ENCODE data around the gene TPCN2. TPM values are rescaled to one million over a fixed set of nuclear protein-coding genes. Genes with fewer than 3 reads are reported as not detected.
A peak's percentile ranks its signal among the peaks of the same experiment; 100 is the strongest.

Gene TPCN2
- total RNA-seq, 4 donors from 2014 or later, result 18.7 to 34.5 (median 24.7) TPM

- peaks cover 30 to 43% (median 39%) of the 10 kb centered on the region in 4 donors for H3K4me1 ChIP-seq
- TF ChIP-seq POLR2AphosphoS5 (IDR thresholded peaks at IDR 0.05) (peak; percentile 64 to 70), POLR2A (IDR thresholded peaks at IDR 0.05; ENCODE audit: low read depth) (no peak)
- H3K36me3 ChIP-seq, result peaks cover 0 to 3% (median 0%) of the 10 kb centered on the region in 4 donors
- peak overlapping the region; percentile 1 to 17 (median 13) for H3K4me3 ChIP-seq
- peaks cover 0 to 9% (median 2%) of the 10 kb centered on the region in 4 donors for H3K9me3 ChIP-seq
- intact Hi-C loops (cut with DNase I), result loop anchor here (10.0 kb wide), 1 partner anchor 322 kb away; no protein-coding TSS in a partner anchor
- WGBS, result 17% methylated on average over 12 of the region's 27 CpGs
- peak overlapping the region; percentile 53 to 78 (median 70) for H3K27ac ChIP-seq (replicated peaks in 1 of 4)
- DNase-seq (ENCODE audit: extremely low spot score), result no peak
- H3K27me3 ChIP-seq, result no peaks in the 10 kb centered on the region
These were observed 74.1 kb downstream of the TPCN2 start for GRCh38 chr11:69122630-69123431.

DNA sequence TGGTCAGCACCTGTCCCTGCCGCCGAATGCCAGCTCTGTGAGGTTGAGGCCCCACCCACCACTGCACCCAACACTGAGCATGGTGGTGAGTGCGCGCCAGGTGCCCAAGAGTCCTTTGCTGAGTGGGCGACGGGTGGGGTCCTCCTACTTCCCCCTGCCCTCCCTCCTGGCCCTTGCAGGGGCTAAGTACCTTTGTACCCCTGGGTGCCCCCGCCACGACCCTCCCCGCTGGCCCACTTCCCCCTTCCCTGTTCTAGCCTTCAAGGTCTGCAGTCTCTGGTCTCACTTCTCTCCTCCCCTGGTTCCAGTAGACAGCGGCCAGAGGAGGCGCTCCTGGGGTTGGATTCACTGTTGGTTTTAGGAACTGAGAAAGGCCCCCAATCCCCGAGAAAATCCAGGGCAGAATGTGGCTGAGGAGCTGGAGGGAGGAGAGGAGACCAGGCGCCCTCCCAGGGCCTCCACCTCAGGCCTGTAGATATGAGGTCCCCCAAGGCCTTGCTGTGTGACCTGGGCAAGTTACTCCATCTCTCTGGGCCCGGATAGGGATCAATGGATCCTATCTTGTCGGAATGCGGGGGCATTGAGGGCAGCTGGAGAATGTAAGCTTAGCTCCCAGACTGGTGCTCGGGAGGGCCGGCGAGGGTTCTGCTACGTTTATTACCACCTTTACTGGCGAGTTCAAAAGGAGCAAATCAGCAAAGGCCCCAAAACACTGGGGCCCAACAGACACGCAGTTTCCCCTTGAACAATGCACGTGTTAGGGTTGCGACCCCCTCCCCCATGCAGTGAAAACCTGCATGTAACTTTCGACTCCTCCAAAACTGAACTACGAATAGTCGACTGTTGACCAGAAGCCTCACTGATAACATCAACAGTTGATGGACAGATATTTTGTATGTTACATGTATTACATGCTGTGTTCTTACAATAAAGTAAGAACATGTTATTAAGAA, 75.1 kb downstream of the TPCN2 start:
- TF ChIP-seq EP300 (IDR thresholded peaks at IDR 0.05), result no peak
- H3K4me3 ChIP-seq, result peak overlapping the region in 1 of 4 donors; percentile 12
- no peak for DNase-seq (ENCODE audit: extremely low spot score)
- peaks cover 30 to 43% (median 39%) of the 10 kb centered on the region in 4 donors for H3K4me1 ChIP-seq
- peaks cover 0 to 3% (median 0%) of the 10 kb centered on the region in 4 donors for H3K36me3 ChIP-seq
- peak overlapping the region; percentile 53 to 78 (median 70) for H3K27ac ChIP-seq (replicated peaks in 1 of 4)
- peaks cover 0 to 11% (median 2%) of the 10 kb centered on the region in 4 donors for H3K9me3 ChIP-seq
- WGBS, result 94% methylated on average over 15 of the region's 27 CpGs
- intact Hi-C loops (cut with DNase I), result loop anchor here (10.0 kb wide), 1 partner anchor 321 kb away; no protein-coding TSS in a partner anchor
- no peaks in the 10 kb centered on the region for H3K27me3 ChIP-seq

DNA sequence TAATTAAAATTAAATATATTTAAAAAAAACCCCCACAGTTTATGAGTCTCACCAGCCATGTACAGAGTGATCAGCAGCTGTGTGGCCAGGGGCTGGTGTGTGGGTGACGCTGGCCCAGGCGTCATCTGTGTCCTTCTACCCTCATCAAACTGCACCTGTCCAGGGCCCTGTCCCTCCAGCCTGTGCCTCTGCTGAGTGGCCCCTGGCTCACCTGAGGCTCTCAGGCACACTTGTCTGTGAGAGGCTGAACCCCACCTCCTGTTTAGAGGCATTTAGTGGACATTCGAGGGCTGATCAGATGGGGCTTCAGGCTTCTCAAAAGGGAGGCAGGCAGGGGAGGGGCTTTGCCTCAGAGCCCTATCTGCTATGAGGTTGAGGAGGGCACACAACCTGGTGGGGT, 77.1 kb downstream of the TPCN2 start:
- Histone ChIP-seq H3K4me1 (peaks cover 35 to 43% (median 39%) of the 10 kb centered on the region in 4 donors), H3K9me3 (peaks cover 0 to 4% (median 0%) of the 10 kb centered on the region in 4 donors), H3K27me3 (no peaks in the 10 kb centered on the region), H3K27ac (replicated peaks in 1 of 4) (no peak overlapping the region), H3K4me3 (no peak overlapping the region), H3K36me3 (no peaks in the 10 kb centered on the region)
- intact Hi-C loops (cut with DNase I), result loop anchor here (10.0 kb wide), 1 partner anchor 319 kb away; no protein-coding TSS in a partner anchor
- no peak for DNase-seq (ENCODE audit: extremely low spot score)
- TF ChIP-seq POLR2AphosphoS5 (IDR thresholded peaks at IDR 0.05) (no peak), POLR2A (IDR thresholded peaks at IDR 0.05; ENCODE audit: low read depth) (no peak), EP300 (IDR thresholded peaks at IDR 0.05) (no peak)
- TF ChIP-seq, protein P1, sequence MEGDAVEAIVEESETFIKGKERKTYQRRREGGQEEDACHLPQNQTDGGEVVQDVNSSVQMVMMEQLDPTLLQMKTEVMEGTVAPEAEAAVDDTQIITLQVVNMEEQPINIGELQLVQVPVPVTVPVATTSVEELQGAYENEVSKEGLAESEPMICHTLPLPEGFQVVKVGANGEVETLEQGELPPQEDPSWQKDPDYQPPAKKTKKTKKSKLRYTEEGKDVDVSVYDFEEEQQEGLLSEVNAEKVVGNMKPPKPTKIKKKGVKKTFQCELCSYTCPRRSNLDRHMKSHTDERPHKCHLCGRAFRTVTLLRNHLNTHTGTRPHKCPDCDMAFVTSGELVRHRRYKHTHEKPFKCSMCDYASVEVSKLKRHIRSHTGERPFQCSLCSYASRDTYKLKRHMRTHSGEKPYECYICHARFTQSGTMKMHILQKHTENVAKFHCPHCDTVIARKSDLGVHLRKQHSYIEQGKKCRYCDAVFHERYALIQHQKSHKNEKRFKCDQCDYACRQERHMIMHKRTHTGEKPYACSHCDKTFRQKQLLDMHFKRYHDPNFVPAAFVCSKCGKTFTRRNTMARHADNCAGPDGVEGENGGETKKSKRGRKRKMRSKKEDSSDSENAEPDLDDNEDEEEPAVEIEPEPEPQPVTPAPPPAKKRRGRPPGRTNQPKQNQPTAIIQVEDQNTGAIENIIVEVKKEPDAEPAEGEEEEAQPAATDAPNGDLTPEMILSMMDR (IDR thresholded peaks at IDR 0.05), result no peak
- 96% methylated on average over 2 of the region's 3 CpGs for WGBS

GRCh38 chr11:69126286-69126685, 77.6 kb downstream of the TPCN2 start:
- intact Hi-C loops (cut with DNase I), result loop anchor here (10.0 kb wide), 1 partner anchor 319 kb away; no protein-coding TSS in a partner anchor
- H3K27me3 ChIP-seq, result no peaks in the 10 kb centered on the region

More at GRCh38 chr11:69126286-69126685, 77.6 kb downstream of the TPCN2 start:
- Histone ChIP-seq H3K4me1 (peaks cover 39 to 46% (median 41%) of the 10 kb centered on the region in 4 donors), H3K9me3 (peaks cover 0 to 4% (median 0%) of the 10 kb centered on the region in 4 donors), H3K4me3 (no peak overlapping the region), H3K27ac (replicated peaks in 1 of 4) (no peak overlapping the region), H3K36me3 (no peaks in the 10 kb centered on the region)
- WGBS, result 94% methylated on average over 5 of the region's 12 CpGs
- TF ChIP-seq, protein P1 (IDR thresholded peaks at IDR 0.05), result no peak
- TF ChIP-seq POLR2A (IDR thresholded peaks at IDR 0.05; ENCODE audit: low read depth) (no peak), POLR2AphosphoS5 (IDR thresholded peaks at IDR 0.05) (no peak), EP300 (IDR thresholded peaks at IDR 0.05) (no peak)
- DNase-seq (ENCODE audit: extremely low spot score), result no peak

Measured in esophagus muscularis mucosa (tissue), 4 donors.